CD4-positive, alpha-beta memory T cell (primary cell): ENCODE results near the gene TMEM72. TPM values are rescaled to one million over a fixed set of nuclear protein-coding genes. Genes with fewer than 3 reads are reported as not detected.

Experiments
- CTCF ChIA-PET: fragments of 350-600 bp; sonication (Branson Sonifier 250); formaldehyde crosslinking; loops from one replicate; lab custom pipeline; 2021; ENCODE audit warnings: inconsistent platforms; ENCODE audit not compliant: partially characterized antibody; lab: Charles Lee
- POLR2A ChIA-PET: fragments of 350-600 bp; sonication (Branson Sonifier 250); formaldehyde crosslinking; loops from one replicate; lab custom pipeline; 2021; ENCODE audit not compliant: partially characterized antibody; lab: Charles Lee
- DNase-seq, 5 donors: peaks; one replicate each; pipeline versions ENCODE4 v3.0.0 to v3.0.0-alpha.2; 2020 to 2022; ENCODE audit warnings: mixed read lengths in 1 of 5
- H3K27ac ChIP-seq: one replicate; pipeline ENCODE4 v1.7.0; 2013; ENCODE audit warnings: low read depth, low read length
- H3K27me3 ChIP-seq: 2 replicates; pipeline ENCODE4 v1.7.0; 2013; ENCODE audit warnings: mild to moderate bottlenecking, low read length, moderate library complexity; ENCODE audit not compliant: insufficient read depth
- H3K36me3 ChIP-seq: 2 replicates; pipeline ENCODE4 v1.7.0; 2013; ENCODE audit warnings: mild to moderate bottlenecking, low read length, moderate library complexity; ENCODE audit not compliant: insufficient read depth
- H3K4me1 ChIP-seq: 2 replicates; pipeline ENCODE4 v1.7.0; 2013; ENCODE audit warnings: mild to moderate bottlenecking, low read length, moderate library complexity; ENCODE audit not compliant: insufficient read depth
- H3K4me3 ChIP-seq, 2 donors: one replicate each; pipeline ENCODE4 v1.7.0; 2013; ENCODE audit warnings: low read length in 2 of 2, mild to moderate bottlenecking in 1 of 2
- H3K9me3 ChIP-seq, 2 donors: one replicate each; pipeline ENCODE4 v1.7.0; 2013; ENCODE audit warnings: low read length in 2 of 2, control low read depth in 1 of 2; ENCODE audit not compliant: control insufficient read depth in 1 of 2
- H3K27ac Mint-ChIP-seq, 7 donors: one replicate each; pipeline ENCODE4 v1.8.0; 2020 to 2021; ENCODE audit warnings: mixed read lengths in 7 of 7, mild to moderate bottlenecking in 6 of 7, inconsistent platforms in 3 of 7, moderate library complexity in 3 of 7
- H3K27me3 Mint-ChIP-seq, 2 donors: one replicate each; pipeline ENCODE4 v1.8.0; 2020 to 2021; ENCODE audit warnings: mixed read lengths in 2 of 2
- H3K36me3 Mint-ChIP-seq, 2 donors: one replicate each; pipeline ENCODE4 v1.8.0; 2020 to 2021; ENCODE audit warnings: mixed read lengths in 2 of 2, inconsistent platforms in 1 of 2, mild to moderate bottlenecking in 1 of 2
- H3K4me1 Mint-ChIP-seq, 4 donors: one replicate each; pipeline ENCODE4 v1.8.0; 2020 to 2021; ENCODE audit warnings: mixed read lengths in 4 of 4, mild to moderate bottlenecking in 1 of 4
- H3K4me3 Mint-ChIP-seq, 8 donors: one replicate each; pipeline ENCODE4 v1.8.0; 2020 to 2021; ENCODE audit warnings: mixed read lengths in 8 of 8, mild to moderate bottlenecking in 7 of 8, moderate library complexity in 6 of 8, inconsistent platforms in 3 of 8
- H3K9me3 Mint-ChIP-seq, 8 donors: one replicate each; pipeline ENCODE4 v1.8.0; 2020 to 2021; ENCODE audit warnings: mixed read lengths in 8 of 8, mild to moderate bottlenecking in 5 of 8, inconsistent platforms in 3 of 8, moderate library complexity in 1 of 8
- intact Hi-C: fragments of 100-400 bp; cut with micrococcal nuclease; formaldehyde crosslinking; loops from one replicate; pipeline ENCODE4 v1.15.1; 2023
- polyA plus RNA-seq, 2 donors: library from polyadenylated mRNA; unstranded; fragments of 300-500 nt; fragmentation: Illumina TruSeq; gene quantifications; one replicate each; pipeline ENCODE4 v1.2.3, GENCODE V29; 2021
- total RNA-seq, 2 experiments: library from RNA; stranded (reverse); gene quantifications; one replicate each; pipeline ENCODE4 v1.2.3, GENCODE V29; 2021

Gene TMEM72
- total and polyA plus RNA-seq, 4 experiments from 2014 or later, result not detected

DNA sequence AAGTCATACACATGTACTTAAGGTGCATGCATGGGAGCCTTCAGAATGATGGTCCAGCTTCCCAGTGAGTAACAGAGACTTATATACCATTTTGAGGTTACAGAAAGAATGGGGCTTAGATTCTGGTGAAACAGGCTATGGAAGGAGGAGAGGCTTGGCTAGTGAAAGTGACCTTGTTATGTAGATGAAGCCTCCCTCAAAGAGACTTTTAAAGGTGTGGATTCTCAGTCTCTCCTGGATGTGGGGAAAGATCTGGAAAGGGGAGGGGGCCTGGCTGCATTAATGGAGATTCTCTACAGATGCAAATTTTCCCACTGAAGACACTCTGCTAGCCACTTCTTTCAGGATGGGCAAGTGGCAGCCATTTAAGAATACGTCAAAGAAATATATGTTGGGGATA is 54.0 kb downstream of the TMEM72 start:
- Histone ChIP-seq H3K4me3 (no peak overlapping the region), H3K36me3 (no peaks in the 10 kb centered on the region), H3K27ac (no peak overlapping the region), H3K27me3 (no peaks in the 10 kb centered on the region), H3K9me3 (no peaks in the 10 kb centered on the region), H3K4me1 (peaks cover 30% of the 10 kb centered on the region)
- ChIA-PET CTCF (interaction anchor here (1.0 to 1.4 kb wide), 2 partner anchors 9 to 32 kb away, joined by 3 to 5 read pairs; no protein-coding TSS in a partner anchor), POLR2A (no interaction called here)
- Mint-ChIP-seq H3K27me3 (no peaks in the 10 kb centered on the region), H3K27ac (no peak overlapping the region), H3K36me3 (no peaks in the 10 kb centered on the region), H3K9me3 (no peaks in the 10 kb centered on the region), H3K4me1 (peaks cover 11 to 38% (median 23%) of the 10 kb centered on the region in 4 donors), H3K4me3 (no peak overlapping the region)
- DNase-seq, result no peak
- intact Hi-C loops, result no loop called here

GRCh38 chr10:44965651-44966097 is 54.5 kb downstream of the TMEM72 start:
- ChIA-PET POLR2A (no interaction called here), CTCF (interaction anchor here (1.0 to 4.0 kb wide), 4 partner anchors 8 to 101 kb away, joined by 3 to 15 read pairs (median 4); no protein-coding TSS in a partner anchor)
- Histone ChIP-seq H3K27me3 (no peaks in the 10 kb centered on the region), H3K4me1 (peaks cover 25% of the 10 kb centered on the region), H3K9me3 (no peaks in the 10 kb centered on the region), H3K36me3 (no peaks in the 10 kb centered on the region), H3K4me3 (no peak overlapping the region), H3K27ac (no peak overlapping the region)
- Mint-ChIP-seq H3K27me3 (no peaks in the 10 kb centered on the region), H3K4me1 (peaks cover 11 to 32% (median 19%) of the 10 kb centered on the region in 4 donors), H3K27ac (no peak overlapping the region), H3K9me3 (no peaks in the 10 kb centered on the region), H3K36me3 (no peaks in the 10 kb centered on the region), H3K4me3 (peak overlapping the region in 1 of 8 donors; percentile 22)
- no peak for DNase-seq
- intact Hi-C loops, result no loop called here

- DNase-seq, result no peak
- no peak overlapping the region for H3K27ac ChIP-seq
- H3K36me3 Mint-ChIP-seq, result no peaks in the 10 kb centered on the region
- no peak overlapping the region for H3K4me3 ChIP-seq
- peaks cover 9 to 29% (median 18%) of the 10 kb centered on the region in 4 donors for H3K4me1 Mint-ChIP-seq
- H3K27me3 Mint-ChIP-seq, result no peaks in the 10 kb centered on the region
- CTCF ChIA-PET, result interaction anchor here (1.0 to 4.0 kb wide), 4 partner anchors 8 to 102 kb away, joined by 3 to 15 read pairs (median 3); no protein-coding TSS in a partner anchor
- H3K27ac Mint-ChIP-seq, result no peak overlapping the region
- H3K36me3 ChIP-seq, result no peaks in the 10 kb centered on the region
- H3K4me1 ChIP-seq, result peaks cover 25% of the 10 kb centered on the region
- H3K4me3 Mint-ChIP-seq, result peak overlapping the region in 2 of 8 donors; percentile 22 to 29
- H3K9me3 ChIP-seq, result no peaks in the 10 kb centered on the region
- H3K9me3 Mint-ChIP-seq, result no peaks in the 10 kb centered on the region
- intact Hi-C loops, result no loop called here
- H3K27me3 ChIP-seq, result no peaks in the 10 kb centered on the region
- POLR2A ChIA-PET, result no interaction called here
Measured at GRCh38 chr10:44966129-44966815, 55.1 kb downstream of the TMEM72 start.

DNA sequence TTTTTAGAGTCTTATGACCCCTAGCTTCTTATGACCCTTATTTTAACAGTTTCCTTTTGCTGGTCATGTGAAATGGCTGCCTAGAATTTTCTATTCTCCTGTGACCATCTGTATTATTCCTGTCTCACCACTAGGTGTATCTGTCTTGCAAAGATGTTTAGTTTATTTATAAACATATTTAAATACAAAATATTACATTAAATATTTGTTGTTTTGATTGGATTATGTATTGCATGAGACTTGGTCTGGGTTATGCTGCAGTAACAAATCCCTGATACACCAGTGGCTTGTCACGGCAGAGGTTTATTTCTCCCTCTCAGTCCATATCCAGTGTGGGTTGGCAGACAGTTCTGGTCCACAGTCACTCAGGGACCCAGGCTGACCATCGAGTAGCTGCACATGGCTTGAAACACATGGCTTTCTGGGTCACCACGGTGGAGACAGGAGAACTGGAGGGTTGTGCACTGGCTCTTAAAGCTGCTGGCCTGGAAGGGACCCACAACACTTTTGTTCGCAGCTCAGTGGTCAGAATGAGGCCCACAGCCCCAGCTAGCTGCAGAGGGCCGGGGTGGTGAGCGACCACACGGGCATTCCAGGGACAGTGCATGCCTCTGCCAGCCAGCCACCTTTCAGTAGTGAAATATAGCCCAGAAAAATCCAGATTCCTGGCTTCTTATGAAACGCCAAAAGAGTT is 55.8 kb downstream of the TMEM72 start:
- Histone ChIP-seq H3K36me3 (no peaks in the 10 kb centered on the region), H3K27me3 (no peaks in the 10 kb centered on the region), H3K27ac (no peak overlapping the region), H3K4me1 (peaks cover 25% of the 10 kb centered on the region), H3K4me3 (no peak overlapping the region), H3K9me3 (no peaks in the 10 kb centered on the region)
- no peak overlapping the region for H3K4me3 Mint-ChIP-seq
- no peaks in the 10 kb centered on the region for H3K36me3 Mint-ChIP-seq
- intact Hi-C loops, result no loop called here
- peaks cover 9 to 29% (median 18%) of the 10 kb centered on the region in 4 donors for H3K4me1 Mint-ChIP-seq
- H3K27me3 Mint-ChIP-seq, result no peaks in the 10 kb centered on the region
- ChIA-PET POLR2A (no interaction called here), CTCF (interaction anchor here (1.1 to 4.0 kb wide), 3 partner anchors 9 to 102 kb away, joined by 3 to 15 read pairs (median 3); no protein-coding TSS in a partner anchor)
- no peak overlapping the region for H3K27ac Mint-ChIP-seq
- H3K9me3 Mint-ChIP-seq, result no peaks in the 10 kb centered on the region
- no peak for DNase-seq

GRCh38 chr10:44967616-44968015 is 56.5 kb downstream of the TMEM72 start:
- DNase-seq, result no peak
- POLR2A ChIA-PET, result no interaction called here
- Mint-ChIP-seq H3K27ac (peak overlapping the region in 3 of 7 donors; percentile 7 to 78 (median 42)), H3K4me1 (peaks cover 9 to 29% (median 18%) of the 10 kb centered on the region in 4 donors), H3K4me3 (peak overlapping the region in 1 of 8 donors; percentile 69), H3K36me3 (no peaks in the 10 kb centered on the region), H3K27me3 (no peaks in the 10 kb centered on the region), H3K9me3 (no peaks in the 10 kb centered on the region)
- Histone ChIP-seq H3K27ac (no peak overlapping the region), H3K36me3 (no peaks in the 10 kb centered on the region), H3K4me1 (peaks cover 25% of the 10 kb centered on the region), H3K9me3 (no peaks in the 10 kb centered on the region), H3K27me3 (no peaks in the 10 kb centered on the region), H3K4me3 (no peak overlapping the region)
- CTCF ChIA-PET, result interaction anchor here (1.5 to 4.0 kb wide), 2 partner anchors 8 to 35 kb away, joined by 3 to 15 read pairs; no protein-coding TSS in a partner anchor
- intact Hi-C loops, result no loop called here

DNA sequence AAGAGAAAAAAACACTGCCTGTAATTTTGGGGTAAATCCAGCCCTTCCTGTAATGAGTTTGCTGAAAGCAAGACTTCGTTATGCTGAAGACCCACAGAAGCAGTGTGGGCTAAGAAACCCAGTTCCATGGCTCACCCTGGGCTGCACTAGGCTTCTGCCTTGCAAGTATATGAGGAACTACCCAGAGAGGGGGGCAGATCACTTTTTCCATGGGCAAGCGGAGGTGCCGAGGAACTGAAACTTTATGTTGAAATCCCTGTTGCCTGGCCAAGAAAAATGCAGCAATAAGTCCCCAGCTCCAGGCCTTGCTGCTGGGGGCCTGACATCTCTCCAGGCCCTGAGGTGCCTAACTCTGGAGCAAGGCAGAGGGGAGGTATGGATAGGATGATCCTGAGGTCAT is 57.0 kb downstream of the TMEM72 start:
- H3K27ac ChIP-seq, result no peak overlapping the region
- Mint-ChIP-seq H3K36me3 (no peaks in the 10 kb centered on the region), H3K9me3 (no peaks in the 10 kb centered on the region), H3K4me1 (peaks cover 9 to 29% (median 18%) of the 10 kb centered on the region in 4 donors), H3K4me3 (peak overlapping the region in 2 of 8 donors; percentile 50 to 69), H3K27ac (peak overlapping the region in 4 of 7 donors; percentile 7 to 78 (median 44)), H3K27me3 (no peaks in the 10 kb centered on the region)
- H3K4me1 ChIP-seq, result peaks cover 25% of the 10 kb centered on the region
- no peaks in the 10 kb centered on the region for H3K9me3 ChIP-seq
- ChIA-PET POLR2A (no interaction called here), CTCF (interaction anchor here (1.5 to 4.0 kb wide), 2 partner anchors 8 to 36 kb away, joined by 3 to 15 read pairs; no protein-coding TSS in a partner anchor)
- no peaks in the 10 kb centered on the region for H3K36me3 ChIP-seq
- no peak for DNase-seq
- no peak overlapping the region for H3K4me3 ChIP-seq
- no peaks in the 10 kb centered on the region for H3K27me3 ChIP-seq
- intact Hi-C loops, result no loop called here
